ENCODE measurements around the gene BMPR2.
"Not testable (repeated sequence)": the region's sequence is repeated elsewhere in the genome, so short reads cannot be mapped to it uniquely, and the experiment has no call there.

BMPR2 gene

GRCh38 chr2:202386495-202386894 is 10.4 kb downstream of the BMPR2 start:
- not testable (repeated sequence) for DNase-seq

- no peak for DNase-seq
Measured at GRCh38 chr2:202387608-202388342, 11.6 kb downstream of the BMPR2 start.

- DNase-seq = no peak
Measured at GRCh38 chr2:202400941-202401340, 24.8 kb downstream of the BMPR2 start.

GRCh38 chr2:202405798-202406197 is 29.7 kb downstream of the BMPR2 start:
- DNase-seq = no peak

DNA sequence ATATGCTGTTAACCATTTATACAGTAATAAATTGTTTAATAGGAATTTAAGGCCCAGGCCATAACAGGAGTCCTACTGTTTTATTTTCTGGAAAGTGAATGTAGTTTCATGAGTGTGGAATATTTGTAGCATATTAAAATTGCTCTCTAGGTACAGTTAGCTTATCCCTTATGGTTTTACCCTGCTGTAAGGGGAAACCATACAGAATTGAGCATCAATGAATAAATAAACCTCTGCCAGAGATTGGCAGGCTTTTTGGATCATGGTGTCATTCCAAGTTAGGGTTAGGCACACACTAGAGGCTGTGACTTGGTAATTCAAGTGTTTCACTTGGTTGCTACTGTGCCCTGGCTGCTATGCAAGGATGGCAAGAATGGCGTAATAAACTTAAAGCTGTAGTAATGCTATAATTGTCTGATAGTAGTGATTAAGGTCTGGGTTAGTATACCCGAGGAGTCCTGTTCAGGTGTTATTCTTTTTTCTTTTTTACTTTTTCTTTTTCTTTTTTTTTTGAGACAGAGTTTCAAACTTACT is 30.4 kb downstream of the BMPR2 start:
- no peak for DNase-seq

- no peak for DNase-seq
Measured at GRCh38 chr2:202408546-202409140, 32.5 kb downstream of the BMPR2 start.

DNA sequence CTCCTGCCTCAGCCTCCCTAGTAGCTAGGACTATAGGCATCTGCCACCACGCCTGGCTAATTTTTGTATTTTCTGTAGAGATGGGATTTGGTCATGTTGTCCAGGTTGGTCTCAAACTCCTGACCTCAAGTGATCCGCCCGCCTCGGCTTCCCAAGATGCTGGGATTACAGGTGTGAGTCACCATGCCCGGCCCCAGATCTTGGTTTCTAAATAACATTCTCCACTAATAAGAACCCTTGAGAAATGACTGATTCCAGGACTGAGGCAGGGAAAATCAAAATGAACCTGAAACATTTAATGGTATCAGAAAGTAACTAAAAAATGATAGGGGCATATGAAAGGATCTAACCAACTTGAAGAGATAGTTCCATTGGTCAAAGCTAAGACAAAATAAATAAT is 34.0 kb downstream of the BMPR2 start:
- DNase-seq = no peak

DNA sequence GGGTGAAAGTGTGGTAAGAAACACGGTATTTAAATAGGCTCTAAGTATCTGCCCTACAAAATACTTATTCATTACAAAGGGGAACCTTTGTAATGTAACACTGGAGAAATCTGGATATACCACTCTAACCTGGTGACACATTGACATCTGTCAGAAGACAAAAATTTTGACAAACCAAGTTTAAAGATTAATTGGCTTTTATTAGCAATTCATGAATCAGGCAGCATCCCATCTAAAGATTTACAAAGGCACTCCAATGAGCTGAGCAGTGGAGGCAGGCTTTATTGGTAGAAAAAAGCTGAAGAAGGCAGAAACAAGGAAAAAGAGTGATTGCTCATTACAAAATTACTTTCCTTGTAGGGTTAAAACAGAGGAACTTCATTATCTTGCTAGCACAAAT is 35.0 kb downstream of the BMPR2 start:
- DNase-seq = no peak

- DNase-seq = no peak
Measured at GRCh38 chr2:202418027-202418426, 41.9 kb downstream of the BMPR2 start.

- DNase-seq = no peak
Measured at GRCh38 chr2:202418511-202418910, 42.4 kb downstream of the BMPR2 start.

GRCh38 chr2:202423139-202423538 is 47.0 kb downstream of the BMPR2 start:
- DNase-seq = no peak

DNA sequence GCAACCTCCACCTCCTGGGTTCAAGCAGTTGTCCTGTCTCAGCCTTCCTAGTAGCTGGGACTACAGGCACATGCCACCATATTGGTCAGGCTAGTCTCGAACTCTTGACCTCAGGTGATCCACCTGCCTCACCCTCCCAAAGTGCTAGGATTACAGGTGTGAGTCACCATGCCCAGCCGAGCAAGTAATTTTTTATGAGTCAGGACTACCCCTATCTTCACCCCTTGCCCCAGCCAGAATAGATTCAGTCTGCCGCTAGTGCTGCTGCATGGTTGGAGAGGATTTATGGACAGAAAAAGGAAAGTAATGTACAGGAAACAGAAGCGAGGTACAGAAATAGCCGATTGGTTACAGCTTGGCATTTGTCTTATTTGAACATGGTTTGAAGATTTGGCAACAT is 48.9 kb downstream of the BMPR2 start:
- no peak for DNase-seq

GRCh38 chr2:202426751-202427150 is 50.6 kb downstream of the BMPR2 start:
- no peak for DNase-seq

DNA sequence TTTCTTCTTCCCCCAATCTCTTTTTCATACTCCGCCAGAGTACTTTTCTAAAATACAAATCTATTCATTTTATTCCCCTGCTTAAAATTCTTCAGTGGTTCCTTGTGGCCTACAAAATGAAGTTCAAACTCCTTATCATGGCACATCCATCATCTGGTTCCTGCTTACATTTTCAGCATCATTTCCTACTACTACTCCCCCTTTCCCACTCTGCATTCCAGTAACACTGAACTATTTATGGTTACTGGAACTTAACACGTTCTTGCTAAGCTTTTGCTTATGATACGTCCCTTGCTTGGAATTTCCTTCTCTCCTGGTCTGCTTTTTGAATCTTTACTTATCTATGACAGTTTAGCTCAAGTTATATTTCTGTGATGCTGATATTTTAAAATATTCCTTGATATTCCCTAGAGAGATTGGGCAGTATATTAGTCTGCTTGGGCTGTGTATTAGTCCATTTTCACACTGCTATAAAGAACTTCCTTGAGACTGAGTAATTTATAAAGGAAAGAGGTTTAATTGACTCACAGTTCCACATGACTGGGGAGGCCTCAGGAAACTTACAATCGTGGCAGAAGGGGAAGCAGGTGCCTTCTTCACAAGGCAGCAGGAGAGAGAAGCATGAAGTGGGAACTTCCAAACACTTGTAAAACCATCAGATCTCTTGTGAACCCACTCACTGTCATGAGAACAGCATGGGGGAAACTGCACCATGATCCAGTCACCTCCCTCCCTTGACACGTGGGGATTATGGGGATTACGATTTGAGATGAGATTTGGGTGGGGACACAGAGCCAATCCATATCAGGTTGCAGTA is 53.2 kb downstream of the BMPR2 start:
- DNase-seq = no peak

DNA sequence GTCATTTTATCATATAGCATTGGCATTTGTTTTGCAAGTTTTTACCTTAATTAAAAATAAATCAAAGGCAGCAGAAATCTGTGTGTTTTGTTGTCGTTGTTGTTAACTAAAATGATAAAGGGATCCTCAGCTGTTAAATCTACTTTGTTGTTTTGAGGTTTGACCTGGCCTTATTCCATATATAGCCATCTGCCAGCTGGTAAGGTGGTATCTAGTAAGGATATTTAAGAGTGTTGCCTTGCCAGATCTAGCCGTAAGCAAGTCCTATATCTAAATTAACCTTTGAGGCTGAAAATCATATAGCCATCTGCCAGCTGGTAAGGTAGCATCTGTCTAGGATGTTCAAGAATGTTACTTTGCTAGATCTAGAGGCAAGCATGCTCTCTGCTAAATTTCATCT is 56.6 kb downstream of the BMPR2 start:
- no peak for DNase-seq

DNA sequence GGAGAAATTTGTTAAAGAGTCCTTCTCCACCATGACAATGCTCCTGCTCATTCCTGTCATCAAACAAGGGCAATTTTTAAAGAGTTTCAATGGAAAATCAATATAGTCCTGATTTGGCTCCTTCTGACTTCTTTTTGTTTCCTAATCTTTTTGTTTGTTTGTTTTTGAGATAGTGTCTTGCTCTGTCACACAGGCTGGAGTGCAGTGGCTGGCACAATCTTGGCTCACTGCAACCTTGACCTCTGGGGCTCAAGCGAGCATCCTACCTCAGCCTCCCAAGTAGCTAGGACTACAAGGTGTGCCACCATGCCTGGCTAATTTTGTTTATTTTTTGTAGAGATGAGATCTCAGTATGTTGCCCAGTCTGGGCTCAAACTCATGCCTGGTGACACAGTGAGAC is 58.3 kb downstream of the BMPR2 start:
- no peak for DNase-seq

DNA sequence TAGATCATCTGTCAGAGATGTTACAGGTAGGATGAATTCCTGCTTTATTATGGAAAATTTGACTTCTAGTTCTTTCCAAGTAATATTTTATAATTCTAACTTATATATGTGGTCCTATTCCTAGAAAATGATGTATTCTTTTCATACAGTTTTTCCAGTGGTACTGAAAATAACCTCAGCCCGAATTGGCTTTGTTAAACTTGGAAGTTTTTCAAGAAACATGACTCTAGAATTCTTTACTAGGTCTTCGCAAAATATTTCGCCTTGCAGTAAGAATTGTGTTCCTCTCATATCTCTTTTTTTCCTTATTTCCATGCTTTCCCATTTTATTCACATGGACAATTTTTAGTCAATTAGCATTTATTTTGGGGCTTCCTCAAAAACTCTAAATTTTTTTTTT is 60.5 kb downstream of the BMPR2 start:
- DNase-seq = no peak

GRCh38 chr2:202440117-202440516 is 64.0 kb downstream of the BMPR2 start:
- DNase-seq = not testable (repeated sequence)

- DNase-seq = no peak
Measured at GRCh38 chr2:202442882-202443281, 66.8 kb downstream of the BMPR2 start.

GRCh38 chr2:202444000-202444399 is 67.9 kb downstream of the BMPR2 start:
- DNase-seq = no peak

DNA sequence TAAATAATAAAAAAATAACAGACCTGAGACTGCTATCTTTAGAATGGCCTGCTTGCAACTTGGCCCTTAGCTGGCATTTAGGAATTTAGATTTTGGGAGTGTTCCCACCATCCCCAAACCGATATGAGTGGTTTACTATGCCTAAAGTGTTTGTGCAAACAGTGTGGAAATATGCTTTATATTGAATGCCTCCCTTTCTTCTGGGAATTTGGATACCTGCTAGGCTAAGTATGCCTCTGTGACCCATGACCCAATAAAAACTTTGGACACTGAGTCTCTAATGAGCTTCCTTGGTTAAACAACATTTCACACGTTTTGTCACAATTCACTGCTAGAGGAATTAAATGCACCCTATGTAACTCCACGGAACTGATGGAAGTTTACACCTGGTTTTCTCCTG is 73.2 kb downstream of the BMPR2 start:
- no peak for DNase-seq

- DNase-seq = no peak
Measured at GRCh38 chr2:202450785-202451184, 74.7 kb downstream of the BMPR2 start.

GRCh38 chr2:202452744-202453143 is 76.6 kb downstream of the BMPR2 start:
- DNase-seq = no peak

DNA sequence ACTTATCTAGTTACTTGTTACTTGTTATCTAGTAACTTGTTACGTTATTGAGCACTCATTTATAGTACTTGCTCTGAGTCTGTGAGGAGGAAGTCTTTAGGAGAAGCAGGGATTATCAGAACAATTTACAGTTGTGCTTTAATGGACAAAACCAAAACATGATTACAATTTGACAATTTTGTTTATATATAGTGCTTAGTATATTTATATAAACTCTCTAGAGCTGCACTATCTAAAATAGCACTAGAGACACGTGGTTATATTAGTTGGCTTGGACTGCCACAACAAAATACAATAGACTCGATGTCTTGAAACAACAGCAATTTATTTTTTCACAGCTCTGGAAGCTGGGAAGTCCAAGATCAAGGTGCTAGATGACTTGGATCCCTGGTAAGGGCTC is 78.4 kb downstream of the BMPR2 start:
- no peak for DNase-seq
